NK-92 (cell line): ENCODE data around the gene SLC44A1.

Experiments
- DNase-seq: peaks from one replicate; lab custom pipeline; 2025; ENCODE audit not compliant: unreplicated experiment; lab: John Stamatoyannopoulos, UW

The SLC44A1 gene

DNA sequence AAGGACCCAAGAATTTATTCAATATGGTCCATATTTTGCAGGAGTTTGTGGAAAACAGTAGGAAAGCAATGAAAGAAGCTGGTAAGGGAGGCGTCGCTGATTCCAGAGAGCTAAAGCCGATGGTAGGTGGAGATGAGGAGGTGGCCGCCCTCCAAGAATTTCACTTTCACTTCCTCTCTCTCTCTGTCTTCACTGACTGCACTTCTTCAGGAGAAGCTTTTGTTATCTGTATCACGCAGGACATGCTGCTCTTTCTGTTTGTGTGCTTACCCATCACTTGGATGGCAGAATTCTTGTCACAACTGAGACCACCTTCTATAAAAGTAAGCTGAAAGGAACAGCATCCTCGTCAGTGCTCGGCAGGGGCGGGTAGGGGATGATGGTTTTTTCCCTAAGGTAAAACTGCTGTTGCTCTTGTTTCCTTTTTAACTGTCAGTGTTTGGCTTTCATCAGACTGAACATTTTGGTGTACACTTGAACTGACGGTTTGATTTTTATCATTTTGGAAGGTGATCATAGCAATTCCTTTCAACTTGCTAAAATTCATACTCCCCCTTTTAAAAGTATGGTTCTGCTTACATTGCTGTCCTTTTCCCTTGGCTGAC lies 141.0 kb downstream of the SLC44A1 start:
- no peak for DNase-seq

GRCh38 chr9:105389796-105390195 lies 145.3 kb downstream of the SLC44A1 start:
- DNase-seq: no peak

GRCh38 chr9:105390871-105391270 lies 146.4 kb downstream of the SLC44A1 start:
- no peak for DNase-seq

- DNase-seq: no peak
These were observed 146.8 kb downstream of the SLC44A1 start for GRCh38 chr9:105391288-105391687.

DNA sequence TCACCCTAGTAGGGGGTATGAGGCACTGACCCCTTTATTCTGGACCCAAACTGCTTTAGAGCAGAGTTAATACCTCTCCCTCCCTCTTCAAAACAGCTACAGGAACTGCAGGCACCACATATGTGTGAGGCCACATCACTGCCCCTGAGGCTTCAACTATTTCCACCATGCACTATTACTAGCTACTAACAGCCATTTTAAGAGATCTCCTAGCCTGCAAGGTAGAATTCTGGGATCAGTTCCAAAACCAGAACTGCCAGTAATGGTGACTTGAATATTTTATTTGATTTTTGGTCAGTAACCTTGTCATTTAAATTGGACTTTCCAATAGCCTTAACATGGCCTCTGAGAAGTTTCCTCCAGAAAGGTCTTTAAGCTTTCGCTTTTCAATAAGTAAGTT lies 148.1 kb downstream of the SLC44A1 start:
- DNase-seq: no peak

DNA sequence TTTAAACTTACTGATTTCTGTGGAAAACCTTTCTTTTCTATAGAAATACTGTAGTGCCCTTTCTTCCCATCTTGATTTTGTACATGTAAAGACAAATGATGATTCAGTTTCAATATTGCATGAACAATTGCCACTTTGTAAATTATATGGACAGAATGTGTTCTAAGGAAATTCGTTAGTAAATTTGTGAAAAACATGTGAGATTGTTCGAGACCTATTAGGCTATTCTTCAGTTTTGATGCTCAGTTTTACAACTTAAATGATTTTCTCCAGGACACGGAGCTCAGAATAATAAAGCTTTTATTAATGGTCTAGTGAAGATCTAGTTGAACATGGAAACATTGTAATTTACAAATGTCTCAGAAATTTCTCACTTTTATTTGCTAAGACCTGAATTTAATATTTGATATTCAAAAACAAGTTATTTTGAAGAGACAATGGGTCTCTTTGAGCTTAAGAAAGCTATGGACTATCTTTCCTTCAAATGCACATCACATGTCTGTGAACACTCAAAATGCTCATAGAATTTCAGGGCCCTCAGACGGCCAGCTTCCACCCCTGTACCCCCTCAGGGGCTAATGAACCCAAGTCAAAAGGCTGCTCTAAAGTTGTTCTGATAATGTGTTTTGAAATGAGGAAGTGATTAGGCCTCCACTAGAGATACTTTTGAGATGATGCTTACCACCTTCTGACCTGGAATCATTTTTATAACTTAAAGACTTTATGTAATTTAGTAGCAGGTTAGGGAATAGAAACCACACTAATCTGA lies 149.3 kb downstream of the SLC44A1 start:
- no peak for DNase-seq

DNA sequence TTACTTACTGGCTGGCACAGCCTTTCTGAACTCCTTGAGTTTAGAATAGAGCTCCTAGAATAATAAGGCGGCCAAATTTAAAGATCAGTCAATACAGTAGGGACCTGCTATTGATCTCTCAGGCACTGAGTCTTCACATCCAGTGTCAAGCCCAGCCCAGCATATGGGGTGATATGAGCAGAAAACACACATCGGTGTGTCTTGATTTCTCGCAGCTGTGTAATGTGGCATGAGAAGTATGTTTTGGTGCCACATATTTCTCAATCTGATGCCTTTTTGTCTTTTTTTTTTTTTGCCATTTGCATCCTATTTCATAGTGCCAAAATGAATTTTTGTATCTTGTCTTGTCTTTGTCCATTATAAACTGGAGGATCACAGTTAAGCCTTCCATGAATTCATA lies 152.0 kb downstream of the SLC44A1 start:
- DNase-seq: no peak

GRCh38 chr9:105396901-105397300 lies 152.4 kb downstream of the SLC44A1 start:
- no peak for DNase-seq

DNA sequence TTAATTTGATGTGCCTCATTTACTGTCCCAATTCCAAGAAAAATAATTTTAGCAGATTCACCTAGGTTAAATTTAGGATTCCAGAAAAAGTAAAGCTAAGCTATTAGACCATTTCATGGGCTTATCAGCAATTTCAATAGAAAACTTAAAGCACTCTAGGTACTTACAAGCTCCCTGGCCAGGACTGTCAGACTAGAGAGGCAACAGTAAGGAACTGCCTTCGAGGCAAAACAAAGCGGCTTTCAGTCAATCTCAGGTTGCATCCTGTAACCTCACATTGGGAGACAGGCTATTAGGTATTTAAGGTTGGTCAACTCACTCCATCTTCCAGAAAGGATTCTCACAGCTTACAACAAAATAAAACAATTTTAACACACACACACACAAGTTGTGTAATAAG lies 154.7 kb downstream of the SLC44A1 start:
- no peak for DNase-seq

- no peak for DNase-seq
These were observed 157.2 kb downstream of the SLC44A1 start for GRCh38 chr9:105401651-105402050.

DNA sequence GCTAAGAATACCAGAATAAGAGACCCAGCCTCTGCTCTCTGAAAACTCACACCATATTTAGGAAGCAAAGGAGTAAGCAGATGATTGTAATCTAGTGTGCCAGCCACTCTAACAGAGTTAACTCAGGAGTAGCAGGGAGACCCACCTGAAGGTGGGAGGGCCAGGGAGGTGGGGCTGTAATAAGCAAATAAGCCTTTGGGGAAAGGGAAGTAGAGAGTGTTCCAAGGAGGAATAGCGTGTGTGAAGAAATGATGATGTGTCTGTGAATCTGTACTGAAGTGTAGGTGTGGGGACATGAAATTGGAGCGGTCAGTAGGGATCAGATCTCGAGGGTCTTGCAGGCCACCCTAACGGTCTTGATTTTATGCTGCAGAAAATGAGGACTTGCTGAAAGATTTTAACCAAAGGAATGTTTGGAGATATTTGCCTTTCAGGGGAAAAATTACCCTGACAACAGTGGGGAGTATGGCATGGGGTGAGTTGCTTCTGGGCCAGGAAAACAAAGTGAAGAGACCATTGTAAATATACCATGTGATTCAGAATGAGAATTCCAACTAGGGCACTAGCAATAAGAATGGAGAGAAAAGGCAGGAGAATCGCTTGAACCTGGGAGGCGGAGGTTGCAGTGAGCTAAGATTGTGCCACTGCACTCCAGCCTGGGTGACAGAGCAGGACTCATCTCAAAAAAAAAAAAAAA lies 159.2 kb downstream of the SLC44A1 start:
- no peak for DNase-seq

GRCh38 chr9:105405514-105406131 lies 161.2 kb downstream of the SLC44A1 start:
- DNase-seq: no peak

DNA sequence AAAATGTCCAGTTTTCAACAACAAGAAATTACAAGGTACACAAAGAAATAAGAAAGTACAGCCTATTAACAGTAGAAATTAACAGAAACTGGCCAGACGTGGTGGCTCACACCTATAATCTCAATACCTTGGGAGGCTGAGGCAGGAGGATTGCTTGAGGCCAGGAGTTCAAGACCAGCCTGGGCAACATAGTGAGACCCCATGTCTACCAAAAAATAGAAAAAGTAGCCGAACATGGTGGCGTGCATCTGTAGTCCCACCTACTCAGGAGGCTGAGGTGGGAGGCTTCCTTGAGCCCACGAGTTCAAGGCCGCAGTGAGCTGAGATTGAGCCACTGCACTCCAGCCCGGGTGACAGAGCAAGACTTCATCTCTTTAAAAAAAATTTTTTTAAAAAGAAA lies 161.9 kb downstream of the SLC44A1 start:
- no peak for DNase-seq

DNA sequence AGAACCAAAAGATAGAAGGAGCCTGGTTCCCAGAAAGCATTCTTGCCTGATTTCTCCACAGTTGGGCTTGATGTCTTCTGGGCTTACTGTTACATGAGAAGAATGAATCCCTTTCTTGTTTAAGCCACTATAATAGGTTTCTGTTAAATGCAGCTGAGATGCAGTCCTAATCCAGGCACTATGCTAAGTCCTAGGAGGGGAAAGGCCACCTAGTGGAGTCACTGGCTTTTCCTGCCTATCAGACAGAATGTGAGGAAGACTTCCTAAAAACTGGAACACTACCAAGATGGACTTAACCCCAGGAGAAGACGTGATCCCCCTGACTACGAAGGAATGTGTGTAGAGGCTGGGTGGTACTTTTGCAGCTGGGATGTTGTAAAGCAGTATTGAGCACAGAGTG lies 169.1 kb downstream of the SLC44A1 start:
- no peak for DNase-seq

GRCh38 chr9:105414947-105415661 lies 170.7 kb downstream of the SLC44A1 start:
- DNase-seq: no peak

DNA sequence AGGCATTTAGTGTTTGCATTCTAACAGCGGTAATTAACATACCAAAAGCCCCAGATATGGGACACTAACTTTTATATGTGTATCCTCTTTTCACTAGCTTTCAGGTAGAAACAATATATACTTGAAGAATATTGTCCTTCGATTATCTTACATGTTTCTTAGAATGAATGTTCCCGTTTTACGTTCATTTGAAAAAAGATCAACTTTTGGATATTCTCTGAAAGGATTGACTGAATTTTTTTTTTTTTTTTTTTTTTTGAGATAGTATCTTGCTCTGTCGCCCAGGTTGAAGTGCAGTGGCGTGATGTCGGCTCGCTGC lies 171.2 kb downstream of the SLC44A1 start:
- no peak for DNase-seq

- no peak for DNase-seq
These were observed 172.4 kb downstream of the SLC44A1 start for GRCh38 chr9:105416840-105417239.

DNA sequence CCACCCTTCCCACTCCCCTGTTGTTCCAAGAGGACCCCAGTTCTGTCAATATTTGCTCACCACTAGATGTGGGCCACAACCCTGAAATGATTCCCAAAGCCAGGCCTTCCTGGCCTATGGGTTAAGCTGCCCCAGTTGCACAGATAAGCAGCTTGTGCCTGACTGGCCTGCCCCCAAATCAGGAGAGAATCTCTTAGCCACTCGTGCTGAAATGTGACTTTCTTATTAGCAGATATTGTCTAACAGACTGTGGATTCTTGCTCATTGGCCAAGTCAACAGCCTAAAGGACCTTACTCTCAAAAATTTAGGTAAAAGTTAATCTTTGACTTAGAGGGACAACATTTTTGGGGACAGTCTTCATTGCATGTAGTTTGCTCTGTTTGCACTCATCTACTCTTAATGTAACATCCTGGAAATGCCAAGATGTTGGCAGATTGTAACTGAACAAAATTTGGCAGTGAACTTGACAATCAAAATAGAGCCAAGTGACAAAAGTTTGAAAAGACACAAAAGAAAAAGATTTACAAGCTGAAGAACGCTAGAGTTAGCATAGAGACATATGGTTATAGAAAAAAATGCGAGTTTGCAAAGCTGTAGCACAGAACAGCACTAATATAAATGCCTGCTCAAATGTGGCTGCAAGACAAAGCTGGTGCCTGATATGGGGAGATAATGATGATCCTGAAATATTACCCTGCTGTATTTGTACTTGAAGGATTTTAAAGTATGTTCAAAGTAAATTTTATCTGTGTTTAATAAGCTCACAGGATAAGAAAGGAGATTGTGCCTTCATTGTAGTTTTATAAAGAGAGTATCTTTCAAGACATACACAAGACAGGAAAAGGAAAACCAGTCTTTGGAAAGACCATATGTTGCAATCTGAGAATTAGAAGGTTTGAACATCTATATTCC lies 174.4 kb downstream of the SLC44A1 start:
- no peak for DNase-seq

DNA sequence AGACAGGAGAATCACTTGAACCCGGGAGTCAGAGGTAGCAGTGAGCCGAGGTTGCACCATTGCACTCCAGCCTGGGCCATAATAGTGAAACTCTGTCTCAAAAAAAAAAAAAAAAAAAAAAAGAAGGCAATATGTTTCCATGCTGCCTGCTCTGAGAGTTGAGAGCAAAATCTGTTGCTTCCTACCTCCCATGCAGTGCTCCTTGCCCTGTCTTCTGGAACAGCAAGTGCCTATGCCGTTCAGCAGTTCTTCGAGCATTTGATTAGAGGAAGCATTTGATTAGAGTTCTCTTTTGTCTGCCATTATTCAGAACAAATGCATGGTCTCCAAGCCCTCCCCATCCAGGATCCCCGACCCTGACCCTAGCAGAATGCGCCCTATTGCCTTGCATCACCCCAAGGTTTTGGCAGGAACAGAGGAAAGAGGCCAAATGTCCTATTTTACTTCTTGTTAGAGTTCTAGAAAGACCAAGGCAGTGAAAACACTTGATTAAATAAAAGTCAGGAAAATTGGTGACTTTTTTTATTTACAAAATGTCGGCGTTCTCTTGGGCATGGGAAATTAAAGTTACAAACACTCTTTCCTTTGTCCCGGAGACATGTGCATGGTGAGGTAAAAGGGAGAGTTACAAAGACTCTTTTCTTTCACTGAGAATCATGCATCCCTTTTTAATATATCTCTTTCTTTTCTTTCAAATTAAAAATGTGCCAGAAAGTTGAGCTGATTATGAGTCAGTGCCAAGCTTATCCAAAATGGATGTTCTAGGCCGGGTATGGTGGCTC lies 175.6 kb downstream of the SLC44A1 start:
- no peak for DNase-seq

GRCh38 chr9:105421154-105421553 lies 176.7 kb downstream of the SLC44A1 start:
- DNase-seq: no peak
